Loucy (cell line): ENCODE results near the gene DUS4L.

Source experiments
- H2AFZ ChIP-seq: fragments of 200-600 bp; sonication (generic); 2 replicates; pipeline ENCODE4 v1.6.0; 2016; ENCODE audit warnings: antibody characterized with exemption, mild to moderate bottlenecking, low read length, moderate library complexity
- H3F3A ChIP-seq: fragments of 200-600 bp; 2 replicates; pipeline ENCODE4 v1.6.0; 2016; ENCODE audit warnings: antibody characterized with exemption, low read depth, mild to moderate bottlenecking
- H3K27me3 ChIP-seq: fragments of 200-600 bp; sonication (generic); 2 replicates; pipeline ENCODE4 v1.6.1; 2014; ENCODE audit warnings: low read length, mild to moderate bottlenecking; ENCODE audit not compliant: insufficient read depth, poor library complexity, severe bottlenecking
- H3K36me3 ChIP-seq: fragments of 200-600 bp; sonication (generic); 2 replicates; pipeline ENCODE4 v1.6.1; 2016; ENCODE audit warnings: low read length; ENCODE audit not compliant: insufficient read depth
- H3K4me1 ChIP-seq: fragments of 200-600 bp; sonication (generic); 2 replicates; pipeline ENCODE4 v1.5.1; 2014; ENCODE audit warnings: low read length, mild to moderate bottlenecking; ENCODE audit not compliant: insufficient read depth, poor library complexity, severe bottlenecking
- H3K4me2 ChIP-seq: fragments of 200-600 bp; sonication (generic); 2 replicates; pipeline ENCODE4 v1.6.0; 2014; ENCODE audit warnings: antibody characterized with exemption, low read length, low read depth, mild to moderate bottlenecking; ENCODE audit not compliant: poor library complexity, severe bottlenecking
- H3K4me3 ChIP-seq: fragments of 200-600 bp; sonication (generic); 2 replicates; pipeline ENCODE4 v1.5.1; 2014; ENCODE audit warnings: low read length, mild to moderate bottlenecking, mixed read lengths; ENCODE audit not compliant: poor library complexity, severe bottlenecking
- H3K79me2 ChIP-seq: fragments of 200-600 bp; sonication (generic); 2 replicates; pipeline ENCODE4 v1.6.1; 2014; ENCODE audit warnings: low read length; ENCODE audit not compliant: insufficient read depth
- H3K9ac ChIP-seq: fragments of 200-600 bp; sonication (generic); 2 replicates; pipeline ENCODE4 v1.6.0; 2014; ENCODE audit warnings: mild to moderate bottlenecking, low read depth, low read length, moderate library complexity; ENCODE audit not compliant: poor library complexity, severe bottlenecking
- H3K9me2 ChIP-seq: fragments of 200-600 bp; sonication (generic); replicated peaks from 2 replicates; pipeline ENCODE4 v1.6.1; 2016; ENCODE audit warnings: low read depth, low read length, mixed read lengths
- H3K9me3 ChIP-seq: fragments of 200-600 bp; sonication (generic); 2 replicates; pipeline ENCODE4 v1.6.1; 2014; ENCODE audit warnings: mild to moderate bottlenecking, antibody characterized with exemption, low read length, low read depth; ENCODE audit not compliant: insufficient read depth
- H4K20me1 ChIP-seq: fragments of 200-600 bp; sonication (generic); 2 replicates; pipeline ENCODE4 v1.6.0; 2014; ENCODE audit warnings: antibody characterized with exemption, low read length, mild to moderate bottlenecking; ENCODE audit not compliant: insufficient read depth, poor library complexity, severe bottlenecking
- EZH2phosphoT487 ChIP-seq: fragments of 200-600 bp; IDR thresholded peaks from 2 replicates; pipeline ENCODE4 v1.6.1; 2018; ENCODE audit warnings: antibody characterized with exemption, mild to moderate bottlenecking, moderate library complexity, borderline replicate concordance
- TF ChIP-seq, protein P1 (sequence below): fragments of 200-600 bp; sonication (generic); conservative IDR thresholded peaks from 2 replicates; pipeline ENCODE4 v1.5.1; 2014; ENCODE audit warnings: mild to moderate bottlenecking, antibody characterized with exemption, low read length

DUS4L gene

GRCh38 chr7:107580716-107581383, 17.1 kb downstream of the DUS4L start:
- Histone ChIP-seq H3K9me2 (no peaks in the 10 kb centered on the region), H2AFZ (peak overlapping the region; percentile 100), H3K36me3 (no peaks in the 10 kb centered on the region)

DNA sequence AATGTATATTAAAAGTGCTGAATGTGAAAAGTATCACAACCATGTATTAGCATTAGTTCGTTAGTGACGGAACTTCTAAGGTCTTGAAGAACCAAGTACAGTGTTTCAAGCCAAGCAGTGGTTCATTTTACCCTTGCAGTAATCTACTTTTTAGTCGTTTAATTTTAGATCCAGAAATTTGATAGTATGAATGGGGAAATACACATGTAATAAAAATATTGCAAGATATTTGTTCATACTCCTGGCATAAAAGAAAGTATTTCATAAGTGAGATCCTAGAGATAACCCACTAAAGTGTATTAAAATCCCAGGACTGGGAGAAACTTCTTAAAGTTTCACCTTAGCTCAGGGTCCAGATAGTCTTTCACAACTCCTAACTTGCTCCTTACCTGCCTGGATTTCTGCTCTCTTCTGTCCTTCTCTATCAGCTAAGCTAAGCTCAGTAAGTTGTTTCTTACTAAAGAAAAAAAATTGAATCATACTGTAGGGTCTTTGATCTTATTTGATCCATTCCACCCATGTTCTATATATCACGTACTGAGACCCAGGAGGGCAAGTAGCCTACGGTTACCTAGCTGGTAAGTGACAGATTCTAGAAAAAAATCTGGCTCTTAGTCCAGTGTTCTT, 17.7 kb downstream of the DUS4L start:
- Histone ChIP-seq H3K4me1 (peaks cover 29% of the 10 kb centered on the region), H3K27me3 (no peaks in the 10 kb centered on the region), H2AFZ (no peak overlapping the region), H3K4me2 (peak overlapping the region; percentile 95), H3K36me3 (no peaks in the 10 kb centered on the region), H3F3A (no peaks in the 10 kb centered on the region), H3K4me3 (peak overlapping the region; percentile 99), H3K9ac (peak overlapping the region; percentile 96), H3K9me2 (no peaks in the 10 kb centered on the region), H3K9me3 (no peaks in the 10 kb centered on the region), H4K20me1 (peaks cover 11% of the 10 kb centered on the region), H3K79me2 (peaks cover 28% of the 10 kb centered on the region)
- no peak for TF ChIP-seq EZH2phosphoT487
- TF ChIP-seq, protein P1, sequence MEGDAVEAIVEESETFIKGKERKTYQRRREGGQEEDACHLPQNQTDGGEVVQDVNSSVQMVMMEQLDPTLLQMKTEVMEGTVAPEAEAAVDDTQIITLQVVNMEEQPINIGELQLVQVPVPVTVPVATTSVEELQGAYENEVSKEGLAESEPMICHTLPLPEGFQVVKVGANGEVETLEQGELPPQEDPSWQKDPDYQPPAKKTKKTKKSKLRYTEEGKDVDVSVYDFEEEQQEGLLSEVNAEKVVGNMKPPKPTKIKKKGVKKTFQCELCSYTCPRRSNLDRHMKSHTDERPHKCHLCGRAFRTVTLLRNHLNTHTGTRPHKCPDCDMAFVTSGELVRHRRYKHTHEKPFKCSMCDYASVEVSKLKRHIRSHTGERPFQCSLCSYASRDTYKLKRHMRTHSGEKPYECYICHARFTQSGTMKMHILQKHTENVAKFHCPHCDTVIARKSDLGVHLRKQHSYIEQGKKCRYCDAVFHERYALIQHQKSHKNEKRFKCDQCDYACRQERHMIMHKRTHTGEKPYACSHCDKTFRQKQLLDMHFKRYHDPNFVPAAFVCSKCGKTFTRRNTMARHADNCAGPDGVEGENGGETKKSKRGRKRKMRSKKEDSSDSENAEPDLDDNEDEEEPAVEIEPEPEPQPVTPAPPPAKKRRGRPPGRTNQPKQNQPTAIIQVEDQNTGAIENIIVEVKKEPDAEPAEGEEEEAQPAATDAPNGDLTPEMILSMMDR = no peak

More at GRCh38 chr7:107580716-107581383, 17.1 kb downstream of the DUS4L start:
- Histone ChIP-seq H3K79me2 (peaks cover 28% of the 10 kb centered on the region), H3K4me1 (peaks cover 29% of the 10 kb centered on the region), H3K4me3 (peak overlapping the region; percentile 99), H3F3A (no peaks in the 10 kb centered on the region), H3K9ac (peak overlapping the region; percentile 96), H3K27me3 (no peaks in the 10 kb centered on the region), H3K9me3 (no peaks in the 10 kb centered on the region), H4K20me1 (peaks cover 11% of the 10 kb centered on the region), H3K4me2 (peak overlapping the region; percentile 95)
- TF ChIP-seq, protein P1 = no peak
- no peak for TF ChIP-seq EZH2phosphoT487

- Histone ChIP-seq H3K9me2 (no peaks in the 10 kb centered on the region), H2AFZ (no peak overlapping the region)
These were observed 19.1 kb downstream of the DUS4L start for GRCh38 chr7:107582875-107583274.

More at GRCh38 chr7:107582875-107583274, 19.1 kb downstream of the DUS4L start:
- peak overlapping the region; percentile 95 for H3K4me2 ChIP-seq
- TF ChIP-seq, protein P1 = no peak
- no peak for TF ChIP-seq EZH2phosphoT487
- H3K27me3 ChIP-seq = no peaks in the 10 kb centered on the region
- H3K36me3 ChIP-seq = no peaks in the 10 kb centered on the region
- no peaks in the 10 kb centered on the region for H3K9me3 ChIP-seq
- H3K9ac ChIP-seq = no peak overlapping the region
- H3K4me1 ChIP-seq = peaks cover 29% of the 10 kb centered on the region
- no peaks in the 10 kb centered on the region for H3F3A ChIP-seq
- H4K20me1 ChIP-seq = peaks cover 11% of the 10 kb centered on the region
- peaks cover 28% of the 10 kb centered on the region for H3K79me2 ChIP-seq
- H3K4me3 ChIP-seq = peak overlapping the region; percentile 99
